Esophagus muscularis mucosa (tissue), 4 donors: ENCODE results near the gene PTPN18. TPM values are rescaled to one million over a fixed set of nuclear protein-coding genes. Genes with fewer than 3 reads are reported as not detected.
A peak's percentile ranks its signal among the peaks of the same experiment; 100 is the strongest.
"Not testable (repeated sequence)": the region's sequence is repeated elsewhere in the genome, so short reads cannot be mapped to it uniquely, and the experiment has no call there.

Source experiments
- DNase-seq: peaks from one replicate; pipeline ENCODE4 v3.0.0-alpha.2; 2017; ENCODE audit errors: extremely low spot score
- H3K27ac ChIP-seq, 4 donors: fragments of 200-600 bp; sonication (generic); replicated peaks in 1 of 4; 1 replicate in 3 of 4; 2 replicates in 1 of 4; pipeline ENCODE4 v1.5.1; 2016 to 2019; ENCODE audit warnings: mild to moderate bottlenecking in 1 of 4
- H3K27me3 ChIP-seq, 4 donors: fragments of 200-600 bp; sonication (generic); one replicate each; pipeline versions ENCODE4 v1.5.1 to v1.6.0; 2016 to 2019
- H3K36me3 ChIP-seq, 4 donors: fragments of 200-600 bp; sonication (generic); one replicate each; pipeline ENCODE4 v1.5.1; 2016 to 2019
- H3K4me1 ChIP-seq, 4 donors: fragments of 200-600 bp; sonication (generic); one replicate each; pipeline ENCODE4 v1.5.1; 2016 to 2019
- H3K4me3 ChIP-seq, 4 donors: fragments of 200-600 bp; sonication (generic); 1 replicate in 2 of 4; 2 replicates in 2 of 4; pipeline ENCODE4 v1.5.1; 2016 to 2019; ENCODE audit warnings: mild to moderate bottlenecking in 4 of 4, moderate library complexity in 1 of 4
- H3K9me3 ChIP-seq, 4 donors: fragments of 200-600 bp; sonication (generic); 1 replicate in 3 of 4; 2 replicates in 1 of 4; pipeline ENCODE4 v1.5.1; 2016 to 2019
- CTCF ChIP-seq, 3 experiments: fragments of 200-600 bp in 2 of 3; fragments of 450-650 bp in 1 of 3; sonication (generic) in 2 of 3; IDR thresholded peaks; one replicate each; pipeline ENCODE4 v1.5.1; 2017 to 2019; ENCODE audit warnings: antibody characterized with exemption in 3 of 3, mild to moderate bottlenecking in 2 of 3, moderate library complexity in 1 of 3
- EP300 ChIP-seq: sonication (generic); formaldehyde crosslinking; IDR thresholded peaks from one replicate; pipeline ENCODE4 v1.6.1; 2017; ENCODE audit warnings: antibody characterized with exemption
- POLR2A ChIP-seq: fragments of 450-650 bp; IDR thresholded peaks from one replicate; pipeline ENCODE4 v1.6.1; 2017; ENCODE audit warnings: antibody characterized with exemption, moderate library complexity, mild to moderate bottlenecking, low read depth
- POLR2AphosphoS5 ChIP-seq, 2 donors: sonication (generic); formaldehyde crosslinking; IDR thresholded peaks; one replicate each; pipeline ENCODE4 v1.6.1; 2017; ENCODE audit warnings: antibody characterized with exemption in 2 of 2
- WGBS: methylation state at CpG from one replicate; pipeline ENCODE4 v1.1.5; 2018; 5-methylcytosine and 5-hydroxymethylcytosine counted together
- intact Hi-C: fragments of 100-400 bp; cut with DNase I; formaldehyde crosslinking; loops from one replicate; pipeline ENCODE4 v1.15.1; 2023
- total RNA-seq, 4 donors: library from RNA; depleted of rRNA; stranded (reverse); fragments of >200 nt; gene quantifications; one replicate each; pipeline versions ENCODE4 v1.1.0 to v1.2.1, GENCODE V29; 2016

PTPN18 gene
- total RNA-seq, 4 donors from 2014 or later: 36.6 to 60.2 (median 50.3) TPM

- TF ChIP-seq POLR2AphosphoS5 (IDR thresholded peaks at IDR 0.05) (no peak), POLR2A (no peak), CTCF (IDR thresholded peaks at IDR 0.05) (no peak), EP300 (no peak)
- no peaks in the 10 kb centered on the region for H3K36me3 ChIP-seq
- peak; percentile 53 for DNase-seq
- intact Hi-C loops: no loop called here
- peaks cover 0 to 47% (median 0%) of the 10 kb centered on the region in 4 donors for H3K27me3 ChIP-seq
- no peak overlapping the region for H3K27ac ChIP-seq
- 76% methylated on average over 40 of the region's 43 CpGs for WGBS
- H3K9me3 ChIP-seq: no peaks in the 10 kb centered on the region
- no peak overlapping the region for H3K4me3 ChIP-seq
- H3K4me1 ChIP-seq: peaks cover 3 to 9% (median 6%) of the 10 kb centered on the region in 4 donors
These were observed 27.9 kb upstream of the PTPN18 start for GRCh38 chr2:130327703-130328527.

GRCh38 chr2:130328710-130329109 lies 27.1 kb upstream of the PTPN18 start:
- peaks cover 3 to 9% (median 6%) of the 10 kb centered on the region in 4 donors for H3K4me1 ChIP-seq
- H3K27ac ChIP-seq: no peak overlapping the region
- H3K27me3 ChIP-seq: peaks cover 0 to 47% (median 0%) of the 10 kb centered on the region in 4 donors
- 51% methylated on average over 2 of the region's 2 CpGs for WGBS
- H3K36me3 ChIP-seq: no peaks in the 10 kb centered on the region
- intact Hi-C loops: no loop called here
- no peak overlapping the region for H3K4me3 ChIP-seq
- peak; percentile 70 for DNase-seq
- H3K9me3 ChIP-seq: no peaks in the 10 kb centered on the region
- no peak for TF ChIP-seq CTCF (IDR thresholded peaks at IDR 0.05)
- no peak for TF ChIP-seq EP300
- no peak for TF ChIP-seq POLR2A
- TF ChIP-seq POLR2AphosphoS5 (IDR thresholded peaks at IDR 0.05): no peak

GRCh38 chr2:130332271-130333073 lies 23.4 kb upstream of the PTPN18 start:
- WGBS: 14% methylated on average over 19 of the region's 29 CpGs
- Histone ChIP-seq H3K27me3 (peaks cover 0 to 30% (median 0%) of the 10 kb centered on the region in 4 donors), H3K4me3 (peak overlapping the region in 3 of 4 donors; percentile 4 to 28 (median 25)), H3K9me3 (no peaks in the 10 kb centered on the region), H3K4me1 (peaks cover 3 to 18% (median 12%) of the 10 kb centered on the region in 4 donors), H3K36me3 (no peaks in the 10 kb centered on the region), H3K27ac (no peak overlapping the region)
- no peak for DNase-seq
- no peak for TF ChIP-seq POLR2A
- no peak for TF ChIP-seq EP300
- peak; percentile 84 to 92 (median 86) for TF ChIP-seq CTCF (IDR thresholded peaks at IDR 0.05)
- peak; percentile 69 to 84 for TF ChIP-seq POLR2AphosphoS5 (IDR thresholded peaks at IDR 0.05)
- intact Hi-C loops: loop anchor here (2.0 to 10.0 kb wide), 3 partner anchors 150 to 458 kb away; partner anchors contain the start of gene MZT2B

GRCh38 chr2:130333253-130333652 lies 22.6 kb upstream of the PTPN18 start:
- peaks cover 0 to 23% (median 0%) of the 10 kb centered on the region in 4 donors for H3K27me3 ChIP-seq
- not testable (repeated sequence) for H3K36me3 ChIP-seq, DNase-seq, H3K9me3 ChIP-seq, H3K4me3 ChIP-seq, H3K27ac ChIP-seq
- H3K4me1 ChIP-seq: peaks cover 3 to 19% (median 14%) of the 10 kb centered on the region in 4 donors
- 94% methylated on average over 8 of the region's 8 CpGs for WGBS
- intact Hi-C loops: loop anchor here (2.0 to 10.0 kb wide), 3 partner anchors 150 to 458 kb away; partner anchors contain the start of gene MZT2B

- DNase-seq: no peak
- intact Hi-C loops: loop anchor here (5.0 to 10.0 kb wide), 2 partner anchors 397 to 459 kb away; no protein-coding TSS in a partner anchor
- Histone ChIP-seq H3K4me3 (no peak overlapping the region), H3K4me1 (peaks cover 3 to 19% (median 14%) of the 10 kb centered on the region in 4 donors), H3K9me3 (no peaks in the 10 kb centered on the region), H3K27me3 (peaks cover 0 to 18% (median 0%) of the 10 kb centered on the region in 4 donors), H3K27ac (no peak overlapping the region), H3K36me3 (peaks cover 0 to 10% (median 8%) of the 10 kb centered on the region in 4 donors)
- 77% methylated on average over 6 of the region's 6 CpGs for WGBS
- TF ChIP-seq CTCF (IDR thresholded peaks at IDR 0.05): no peak
- TF ChIP-seq POLR2A: no peak
- TF ChIP-seq POLR2AphosphoS5 (IDR thresholded peaks at IDR 0.05): no peak
- TF ChIP-seq EP300: no peak
These were observed 21.8 kb upstream of the PTPN18 start for GRCh38 chr2:130334026-130334425.
